GM23248 (cell line): ENCODE results near the gene SULT1A2.

Experiments used
- EZH2 ChIP-seq: fragments of 200-600 bp; sonication (generic); IDR thresholded peaks from 2 replicates; pipeline ENCODE4 v1.6.1; 2018; ENCODE audit warnings: antibody characterized with exemption, mild to moderate bottlenecking; ENCODE audit not compliant: insufficient read depth, poor library complexity, severe bottlenecking
- EZH2phosphoT487 ChIP-seq: fragments of 200-600 bp; sonication (generic); IDR thresholded peaks from 2 replicates; pipeline ENCODE4 v1.6.1; 2018; ENCODE audit warnings: antibody characterized with exemption, moderate library complexity, mild to moderate bottlenecking, low read depth; ENCODE audit not compliant: insufficient read depth

GRCh38 chr16:28553776-28554633 lies 42.8 kb downstream of the SULT1A2 start, which contains the start of gene SGF29:
- no peak for TF ChIP-seq EZH2phosphoT487
- no peak for TF ChIP-seq EZH2
